Motor neuron (in vitro differentiated cells): ENCODE measurements around the gene KIR2DL4. TPM values are rescaled to one million over a fixed set of nuclear protein-coding genes. Genes with fewer than 3 reads are reported as not detected.
"Not testable (repeated sequence)": the region's sequence is repeated elsewhere in the genome, so short reads cannot be mapped to it uniquely, and the experiment has no call there.

Experiments used
- ATAC-seq, 8 experiments: fragments of 200-7000 bp; cut with Tn5 transposase; replicated peaks in 6 of 8; 2 replicates each; pipeline ENCODE4 v1.8.0; 2021; ENCODE audit warnings: mild to moderate bottlenecking in 8 of 8, moderate library complexity in 8 of 8
- H3K27ac ChIP-seq, 2 donors: fragments of 250-450 bp; sonication (Bioruptor Pico); 2 replicates each; pipeline ENCODE4 v1.9.0; 2021; ENCODE audit warnings: antibody characterized with exemption in 2 of 2, mild to moderate bottlenecking in 2 of 2, moderate library complexity in 1 of 2
- H3K4me1 ChIP-seq, 2 donors: fragments of 250-450 bp; sonication (Bioruptor Pico); replicated peaks in 1 of 2; 2 replicates each; pipeline ENCODE4 v1.6.1; 2021; ENCODE audit warnings: antibody characterized with exemption in 2 of 2, mild to moderate bottlenecking in 2 of 2, moderate library complexity in 1 of 2
- H3K4me3 ChIP-seq, 5 donors: fragments of 250-450 bp; sonication (Bioruptor Pico); 2 replicates each; pipeline ENCODE4 v1.9.0; 2021; ENCODE audit warnings: antibody characterized with exemption in 5 of 5, mild to moderate bottlenecking in 5 of 5, moderate library complexity in 4 of 5
- WGBS, 10 experiments: fragments of 450-650 bp; shearing (Covaris generic); methylation state at CpG; one replicate each; pipeline ENCODE4 v1.0.0; 2022; 5-methylcytosine and 5-hydroxymethylcytosine counted together
- in situ Hi-C, 9 experiments: fragments of 400-800 bp; cut with MboI; loops; one replicate each; pipeline ENCODE4 v1.15.0; 2021; ENCODE audit warnings: low sequenced_read_pairs in 9 of 9, low pct_unique_long_range_greater_than_20kb in 2 of 9; ENCODE audit not compliant: unreplicated experiment in 9 of 9
- total RNA-seq, 8 experiments: library from RNA; unstranded; fragments of 300-600 nt; gene quantifications; 2 replicates each; pipeline versions ENCODE4 v1.2.3 to v1.2.4, GENCODE V29; 2022

The KIR2DL4 gene
- total RNA-seq, 8 experiments from 2014 or later = 0.17 to 0.41 (median 0.32) TPM; not detected in 4

DNA sequence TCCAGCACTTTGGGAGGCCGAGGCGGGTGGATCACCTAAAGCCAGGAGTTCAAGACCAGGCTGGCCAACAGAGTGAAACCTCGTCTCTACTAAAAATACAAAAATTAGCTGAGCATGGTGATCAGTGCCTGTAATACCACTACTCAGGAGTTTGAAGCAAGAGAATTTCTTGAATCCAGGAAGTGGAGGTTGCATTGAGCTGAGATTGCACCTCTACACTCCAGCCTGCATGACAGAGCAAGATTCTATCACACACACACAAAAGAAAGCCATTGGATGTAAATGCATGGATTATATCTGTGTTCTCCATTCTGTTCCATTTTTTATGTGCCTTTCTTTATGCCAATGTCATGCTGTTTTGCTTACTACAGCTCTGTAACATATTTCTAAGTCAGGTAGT, 55.1 kb downstream of the KIR2DL4 start:
- in situ Hi-C loops, H3K4me3 ChIP-seq, H3K4me1 ChIP-seq, H3K27ac ChIP-seq, ATAC-seq: not testable (repeated sequence)
- WGBS, 10 experiments = 20 to 33% methylated on average over 1 of the region's 3 CpGs; no CpG with 5 or more reads in 8 of the 10 experiments

DNA sequence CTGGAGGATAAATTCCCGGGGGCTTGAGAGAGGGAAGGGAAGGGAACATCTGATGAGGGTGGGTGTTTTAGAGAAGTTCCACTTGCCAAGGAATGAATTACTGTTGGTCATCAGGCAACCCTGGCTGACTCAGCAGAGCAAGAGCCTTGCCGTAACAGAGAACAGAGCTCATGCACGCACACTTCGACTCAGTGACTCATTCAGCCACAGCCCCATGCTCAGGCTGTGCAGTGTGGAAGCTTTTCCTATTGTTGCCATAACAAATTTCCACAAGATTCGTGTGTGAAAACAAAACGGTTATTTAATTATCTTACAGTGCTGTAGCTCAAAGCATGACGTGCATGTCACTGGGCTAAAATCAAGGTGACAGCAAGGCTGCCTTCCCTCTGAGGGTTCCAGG, 56.0 kb downstream of the KIR2DL4 start:
- H3K4me3 ChIP-seq, in situ Hi-C loops, ATAC-seq, H3K4me1 ChIP-seq, H3K27ac ChIP-seq: not testable (repeated sequence)
- WGBS, 10 experiments = 0 to 80% (median 32%) methylated on average over 1 to 4 of the region's 7 CpGs; no CpG with 5 or more reads in 4 of the 10 experiments

DNA sequence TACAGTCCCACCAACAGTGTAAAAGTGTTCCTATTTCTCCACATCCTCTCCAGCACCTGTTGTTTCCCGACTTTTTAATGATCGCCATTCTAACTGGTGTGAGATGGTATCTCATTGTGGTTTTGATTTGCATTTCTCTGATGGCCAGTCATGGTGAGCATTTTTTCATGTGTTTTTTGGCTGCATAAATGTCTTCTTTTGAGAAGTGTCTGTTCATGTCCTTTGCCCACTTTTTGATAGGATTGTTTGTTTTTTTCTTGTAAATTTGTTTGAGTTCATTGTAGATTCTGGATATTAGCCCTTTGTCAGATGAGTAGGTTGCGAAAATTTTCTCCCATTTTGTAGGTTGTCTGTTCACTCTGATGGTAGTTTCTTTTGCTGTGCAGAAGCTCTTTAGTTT, 60.0 kb downstream of the KIR2DL4 start:
- in situ Hi-C loops, ATAC-seq, H3K27ac ChIP-seq, H3K4me1 ChIP-seq, H3K4me3 ChIP-seq: not testable (repeated sequence)
- no CpG with 5 or more reads among the region's 3 CpGs for WGBS, 10 experiments

Other genes with a start within 250 kb of the KIR2DL4 start
- gene LILRA2, start 229.8 kb upstream of the KIR2DL4 start, total RNA-seq = under 1 TPM in 5 of 8 experiments, not detected in 3; 0.05 to 0.51 (median 0.10) TPM
- under 1 TPM in 5 of 8 experiments, not detected in 3; 0.09 to 0.43 (median 0.20) TPM for gene LILRA1, start 210.0 kb upstream of the KIR2DL4 start, total RNA-seq
- 1 to 10 TPM in 1 of 8 experiments, under 1 TPM in 1, not detected in 6; 0.49 to 2.3 TPM for gene LILRB1, start 173.1 kb upstream of the KIR2DL4 start, total RNA-seq
- under 1 TPM in 5 of 8 experiments, not detected in 3; 0.18 to 0.87 (median 0.38) TPM for gene LILRB4, start 140.6 kb upstream of the KIR2DL4 start, total RNA-seq
- under 1 TPM in 1 of 8 experiments, not detected in 7; 0.18 TPM for gene KIR3DL3, start 79.2 kb upstream of the KIR2DL4 start, total RNA-seq
- gene KIR2DL3, start 65.1 kb upstream of the KIR2DL4 start, total RNA-seq = under 1 TPM in 3 of 8 experiments, not detected in 5; 0.13 to 0.57 (median 0.20) TPM
- under 1 TPM in 4 of 8 experiments, not detected in 4; 0.14 to 0.38 (median 0.23) TPM for gene KIR2DL1, start 33.8 kb upstream of the KIR2DL4 start, total RNA-seq
- under 1 TPM in 5 of 8 experiments, not detected in 3; 0.18 to 0.45 (median 0.33) TPM for gene KIR3DL1, start 12.9 kb downstream of the KIR2DL4 start, total RNA-seq
- gene KIR2DS4, start 29.1 kb downstream of the KIR2DL4 start, total RNA-seq = under 1 TPM in 1 of 8 experiments, not detected in 7; 0.42 TPM
- under 1 TPM in 3 of 8 experiments, not detected in 5; 0.17 to 0.43 (median 0.25) TPM for gene KIR3DL2, start 46.8 kb downstream of the KIR2DL4 start, total RNA-seq
- gene FCAR, start 70.6 kb downstream of the KIR2DL4 start, total RNA-seq = under 1 TPM in 1 of 8 experiments, not detected in 7; 0.24 TPM
- gene NCR1, start 102.5 kb downstream of the KIR2DL4 start, total RNA-seq = under 1 TPM in 1 of 8 experiments, not detected in 7; 0.14 TPM
- gene NLRP7, start 143.9 kb downstream of the KIR2DL4 start, total RNA-seq = under 1 TPM in 4 of 8 experiments, not detected in 4; 0.05 to 0.81 (median 0.21) TPM
- gene NLRP2, start 162.8 kb downstream of the KIR2DL4 start, total RNA-seq = 1 to 10 TPM in 3 of 8 experiments, under 1 TPM in 5; 0.10 to 4.3 (median 0.30) TPM
- gene GP6, start 234.7 kb downstream of the KIR2DL4 start, total RNA-seq = under 1 TPM in 7 of 8 experiments, not detected in 1; 0.14 to 1.00 (median 0.57) TPM